ENCODE measurements around the gene CTRB1.
"Not testable (repeated sequence)": the region's sequence is repeated elsewhere in the genome, so short reads cannot be mapped to it uniquely, and the experiment has no call there.

CTRB1 gene

DNA sequence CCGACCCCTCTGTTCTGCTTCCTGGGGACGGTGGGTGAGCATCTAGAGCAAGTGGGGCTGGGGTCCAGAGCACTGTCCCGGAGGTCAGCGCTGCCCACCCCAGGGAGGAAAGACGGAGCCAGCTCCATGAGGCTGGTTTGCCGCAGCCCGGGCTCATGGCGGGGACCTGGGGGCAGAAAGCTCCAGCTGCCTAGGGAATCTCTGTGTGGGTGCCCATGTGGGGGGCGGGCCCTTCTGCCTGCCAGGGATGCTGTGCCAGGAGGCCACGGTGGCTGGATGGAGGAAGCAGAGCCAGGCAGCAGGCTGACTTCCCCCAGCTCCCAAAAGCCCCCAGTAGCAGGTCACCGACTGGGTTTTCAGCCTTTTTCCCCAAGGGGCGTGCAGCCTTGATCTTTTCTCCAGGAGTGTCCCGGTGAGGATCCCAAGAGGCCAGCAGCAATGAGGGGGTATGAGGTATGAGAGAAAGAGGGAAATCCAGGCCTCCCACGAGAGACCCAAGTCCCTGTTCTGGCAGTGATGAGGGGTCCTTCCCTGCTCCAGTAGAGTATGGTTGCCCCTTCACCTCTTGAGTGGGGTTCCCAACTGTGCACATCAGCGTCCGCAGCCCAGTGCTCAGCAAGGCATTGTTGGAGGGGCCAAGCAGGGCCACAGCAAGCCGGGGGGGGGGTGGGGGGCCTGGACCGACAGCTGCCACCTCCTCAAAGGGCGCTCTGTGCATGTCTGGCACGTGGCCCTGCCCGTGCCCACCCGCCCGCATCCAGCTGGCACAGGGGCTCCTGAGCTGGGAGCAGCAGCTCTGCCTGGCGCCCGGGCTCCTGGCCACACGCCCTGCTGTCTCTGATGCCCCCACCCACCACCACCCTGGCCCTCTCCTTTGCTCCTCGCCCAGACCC, 48.2 kb downstream of the CTRB1 start:
- TF ChIP-seq YY1 (IDR thresholded peaks at IDR 0.05; ENCODE audit: insufficient read depth, insufficient read length) (no peak), ZNF274 (IDR thresholded peaks at IDR 0.05; ENCODE audit: low read depth, low read length) (no peak), SUZ12 (IDR thresholded peaks at IDR 0.05; ENCODE audit: extremely low read depth, insufficient read depth, insufficient read length) (no peak)
- peaks cover 3% of the 10 kb centered on the region for H3K27me3 ChIP-seq (ENCODE audit: insufficient read depth, insufficient read length)
- peaks cover 48% of the 10 kb centered on the region for H3K4me1 ChIP-seq (ENCODE audit: insufficient read depth, insufficient read length)
- DNase-seq (ENCODE audit: low read depth, low spot score), result no peak
- peak overlapping the region; percentile 93 for H3K9ac ChIP-seq (ENCODE audit: insufficient read length, low read depth)
- peak overlapping the region; percentile 95 for H3K4me3 ChIP-seq (ENCODE audit: insufficient read length, low read depth)
- no peaks in the 10 kb centered on the region for H3K9me3 ChIP-seq (ENCODE audit: insufficient read depth, low read length)
- peaks cover 29% of the 10 kb centered on the region for H3K36me3 ChIP-seq (ENCODE audit: insufficient read depth, insufficient read length, low read length)

DNA sequence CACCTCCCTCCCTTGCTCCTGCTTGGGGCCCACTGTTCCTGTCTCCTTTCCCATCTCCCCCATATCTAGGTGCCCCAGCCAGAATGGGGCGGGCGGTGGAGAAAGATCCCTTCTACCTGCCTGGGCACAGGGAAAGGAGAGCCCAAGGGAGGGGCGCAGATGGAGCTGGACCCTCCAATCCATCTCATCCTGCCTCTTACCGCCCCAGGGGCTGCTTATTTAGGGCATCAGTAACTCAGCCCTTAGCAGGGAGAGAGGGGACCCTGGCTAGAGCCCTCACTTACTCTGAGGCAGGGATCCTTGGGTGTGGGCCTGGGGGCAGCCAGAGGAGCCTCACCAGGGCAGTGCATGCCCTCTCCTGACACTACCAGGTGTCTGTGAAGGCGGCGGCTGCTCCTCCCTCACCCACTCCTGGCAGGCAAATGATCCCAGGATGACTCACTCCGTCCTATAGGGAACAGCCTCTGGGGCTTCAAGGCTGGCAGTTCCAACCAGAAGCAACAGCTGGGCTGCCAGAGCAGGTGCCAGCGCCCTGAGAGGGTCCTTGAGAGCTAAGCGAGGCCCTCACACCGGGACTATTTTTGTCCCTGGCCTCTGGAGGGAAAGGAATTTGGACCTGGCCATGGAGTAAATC, 49.0 kb downstream of the CTRB1 start:
- peaks cover 3% of the 10 kb centered on the region for H3K27me3 ChIP-seq (ENCODE audit: insufficient read depth, insufficient read length)

DNA sequence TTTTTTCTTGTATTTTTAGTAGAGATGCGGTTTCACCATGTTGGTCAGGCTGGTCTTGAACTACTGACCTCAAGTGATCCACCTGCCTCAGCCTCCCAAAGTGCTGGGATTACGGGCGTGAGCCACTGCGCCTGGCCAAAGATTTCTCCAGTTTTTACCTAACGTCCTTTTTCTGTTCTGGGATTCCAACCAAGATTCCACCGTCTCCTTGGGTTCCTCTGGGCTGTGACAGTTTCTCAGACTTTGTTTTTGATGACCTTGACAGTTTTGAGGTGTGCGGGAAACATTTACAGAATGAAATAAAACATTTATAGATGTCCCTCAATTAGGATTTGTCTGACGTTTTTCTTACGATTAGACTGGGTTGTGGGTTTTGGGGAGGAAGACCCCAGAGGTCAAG, 50.6 kb downstream of the CTRB1 start:
- peaks cover 28% of the 10 kb centered on the region for H3K4me1 ChIP-seq (ENCODE audit: insufficient read depth, insufficient read length)
- H3K27me3 ChIP-seq (ENCODE audit: insufficient read depth, insufficient read length); H3K36me3 ChIP-seq (ENCODE audit: insufficient read depth, insufficient read length, low read length); H3K9me3 ChIP-seq (ENCODE audit: insufficient read depth, low read length); DNase-seq (ENCODE audit: low read depth, low spot score); H3K4me3 ChIP-seq (ENCODE audit: insufficient read length, low read depth); H3K9ac ChIP-seq (ENCODE audit: insufficient read length, low read depth): not testable (repeated sequence)

More for the DNA sequence above, 49.0 kb downstream of the CTRB1 start:
- no peak overlapping the region for H3K4me3 ChIP-seq (ENCODE audit: insufficient read length, low read depth)
- peaks cover 41% of the 10 kb centered on the region for H3K4me1 ChIP-seq (ENCODE audit: insufficient read depth, insufficient read length)
- H3K36me3 ChIP-seq (ENCODE audit: insufficient read depth, insufficient read length, low read length), result peaks cover 21% of the 10 kb centered on the region
- no peaks in the 10 kb centered on the region for H3K9me3 ChIP-seq (ENCODE audit: insufficient read depth, low read length)
- no peak for DNase-seq (ENCODE audit: low read depth, low spot score)
- TF ChIP-seq ZNF274 (IDR thresholded peaks at IDR 0.05; ENCODE audit: low read depth, low read length), result no peak
- no peak for TF ChIP-seq SUZ12 (IDR thresholded peaks at IDR 0.05; ENCODE audit: extremely low read depth, insufficient read depth, insufficient read length)
- TF ChIP-seq YY1 (IDR thresholded peaks at IDR 0.05; ENCODE audit: insufficient read depth, insufficient read length), result no peak
- peak overlapping the region; percentile 21 for H3K9ac ChIP-seq (ENCODE audit: insufficient read length, low read depth)

DNA sequence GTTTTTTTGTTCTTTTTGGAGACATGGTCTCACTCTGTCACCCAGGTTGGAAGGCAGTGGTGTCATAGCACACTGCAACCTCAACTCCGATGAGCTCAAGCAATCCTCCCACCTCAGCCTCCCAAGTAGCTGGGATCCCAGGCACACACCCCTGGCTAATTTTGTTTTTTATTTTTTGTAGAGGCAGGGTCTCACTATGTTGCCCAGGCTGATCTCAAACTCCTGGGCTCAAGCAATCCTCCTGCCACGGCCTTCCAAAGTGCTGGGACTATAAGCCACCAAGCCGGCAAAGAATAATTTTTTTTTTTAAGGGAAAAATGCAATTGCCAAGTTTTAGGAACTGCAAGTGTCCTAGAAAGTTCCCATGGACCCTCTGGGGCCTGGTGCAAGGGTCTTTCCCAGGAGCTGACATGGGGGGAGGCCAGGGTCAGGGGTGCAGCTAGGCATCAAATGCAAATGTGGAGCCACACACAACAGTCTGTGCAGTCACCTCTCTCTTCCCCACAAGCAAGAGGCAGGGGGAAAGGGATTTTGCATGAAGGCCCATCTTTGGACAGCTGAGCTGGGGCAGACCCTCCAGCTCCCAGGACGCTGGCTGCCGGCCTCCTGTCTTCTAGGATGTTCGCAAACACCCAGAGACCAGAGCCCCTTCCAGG, 52.8 kb downstream of the CTRB1 start:
- DNase-seq (ENCODE audit: low read depth, low spot score), result no peak
- Histone ChIP-seq H3K36me3 (ENCODE audit: insufficient read depth, insufficient read length, low read length) (no peaks in the 10 kb centered on the region), H3K4me1 (ENCODE audit: insufficient read depth, insufficient read length) (peaks cover 20% of the 10 kb centered on the region), H3K27me3 (ENCODE audit: insufficient read depth, insufficient read length) (no peaks in the 10 kb centered on the region), H3K9me3 (ENCODE audit: insufficient read depth, low read length) (no peaks in the 10 kb centered on the region), H3K4me3 (ENCODE audit: insufficient read length, low read depth) (no peak overlapping the region), H3K9ac (ENCODE audit: insufficient read length, low read depth) (peak overlapping the region; percentile 51)
- TF ChIP-seq SUZ12 (IDR thresholded peaks at IDR 0.05; ENCODE audit: extremely low read depth, insufficient read depth, insufficient read length) (no peak), YY1 (IDR thresholded peaks at IDR 0.05; ENCODE audit: insufficient read depth, insufficient read length) (no peak), ZNF274 (IDR thresholded peaks at IDR 0.05; ENCODE audit: low read depth, low read length) (no peak)

DNA sequence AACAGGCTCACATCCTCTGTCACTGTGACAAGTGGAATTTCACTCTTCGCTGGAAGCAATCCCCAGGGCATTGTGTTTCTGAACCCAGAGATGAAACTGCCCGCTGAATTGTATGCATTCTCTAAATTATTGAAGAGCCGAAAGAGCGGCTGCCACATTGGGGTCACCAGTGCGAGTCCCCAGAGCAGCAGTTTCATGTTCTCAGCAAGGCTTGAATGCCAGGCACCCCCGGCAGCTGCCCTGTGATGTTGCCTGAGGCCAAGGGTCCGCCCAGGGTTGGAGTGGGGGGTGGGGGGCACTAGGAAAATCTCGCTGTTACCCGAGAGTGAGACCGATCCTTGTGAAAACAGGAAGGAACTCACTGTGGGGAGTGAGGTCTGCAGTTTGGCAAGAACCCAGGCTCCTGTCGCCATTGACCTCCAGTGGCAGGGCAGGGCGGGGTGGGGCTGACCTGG, 53.3 kb downstream of the CTRB1 start:
- peak overlapping the region; percentile 51 for H3K9ac ChIP-seq (ENCODE audit: insufficient read length, low read depth)
- no peaks in the 10 kb centered on the region for H3K36me3 ChIP-seq (ENCODE audit: insufficient read depth, insufficient read length, low read length)
- no peaks in the 10 kb centered on the region for H3K27me3 ChIP-seq (ENCODE audit: insufficient read depth, insufficient read length)
- DNase-seq (ENCODE audit: low read depth, low spot score), result no peak
- H3K4me1 ChIP-seq (ENCODE audit: insufficient read depth, insufficient read length), result peaks cover 15% of the 10 kb centered on the region
- TF ChIP-seq YY1 (IDR thresholded peaks at IDR 0.05; ENCODE audit: insufficient read depth, insufficient read length), result no peak
- no peak for TF ChIP-seq SUZ12 (IDR thresholded peaks at IDR 0.05; ENCODE audit: extremely low read depth, insufficient read depth, insufficient read length)
- TF ChIP-seq ZNF274 (IDR thresholded peaks at IDR 0.05; ENCODE audit: low read depth, low read length), result no peak
- no peaks in the 10 kb centered on the region for H3K9me3 ChIP-seq (ENCODE audit: insufficient read depth, low read length)
- no peak overlapping the region for H3K4me3 ChIP-seq (ENCODE audit: insufficient read length, low read depth)

DNA sequence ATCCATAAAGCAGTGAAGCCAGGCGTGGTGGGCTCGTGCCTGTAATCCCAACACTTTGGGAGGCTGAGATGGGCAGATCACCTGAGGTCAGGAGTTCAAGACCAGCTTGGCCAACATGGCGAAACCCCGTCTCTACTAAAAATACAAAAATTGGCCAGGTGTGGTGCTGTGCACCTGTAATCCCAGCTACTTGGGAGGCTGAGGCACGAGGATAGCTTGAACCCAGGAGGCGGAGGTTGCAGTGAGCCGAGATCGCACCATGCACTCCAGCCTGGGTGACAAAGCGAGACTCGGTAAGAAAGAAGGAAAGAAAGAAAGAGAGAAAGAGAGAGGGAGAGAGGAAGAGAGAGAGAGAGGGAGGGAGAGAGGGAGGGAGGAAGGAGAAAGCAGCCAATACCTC, 53.8 kb downstream of the CTRB1 start:
- H3K4me3 ChIP-seq (ENCODE audit: insufficient read length, low read depth); DNase-seq (ENCODE audit: low read depth, low spot score); H3K27me3 ChIP-seq (ENCODE audit: insufficient read depth, insufficient read length); H3K9ac ChIP-seq (ENCODE audit: insufficient read length, low read depth); H3K36me3 ChIP-seq (ENCODE audit: insufficient read depth, insufficient read length, low read length); H3K9me3 ChIP-seq (ENCODE audit: insufficient read depth, low read length): not testable (repeated sequence)
- peaks cover 14% of the 10 kb centered on the region for H3K4me1 ChIP-seq (ENCODE audit: insufficient read depth, insufficient read length)

Data from NT2/D1 (cell line).